Psoas muscle (tissue), 8 donors: ENCODE results near the gene BFSP1. TPM values are rescaled to one million over a fixed set of nuclear protein-coding genes. Genes with fewer than 3 reads are reported as not detected.

ENCODE experiments used
- ATAC-seq, 4 donors: fragments of 200-7000 bp; cut with Tn5 transposase; one replicate each; pipeline ENCODE4 v1.9.1; 2020; ENCODE audit warnings: moderate library complexity in 3 of 4, mild to moderate bottlenecking in 2 of 4
- DNase-seq, 2 donors: peaks; one replicate each; pipeline ENCODE4 v3.0.0-alpha.2; 2020
- H3K27ac ChIP-seq: fragments of 200-600 bp; one replicate; pipeline ENCODE4 v1.8.0; 2022
- H3K27me3 ChIP-seq, 3 donors: fragments of 200-600 bp in 1 of 3; one replicate each; pipeline versions ENCODE4 v1.6.1 to v1.8.0; 2013 to 2022; ENCODE audit warnings: low read length in 2 of 3, mild to moderate bottlenecking in 2 of 3, moderate library complexity in 1 of 3; ENCODE audit not compliant: insufficient read depth in 3 of 3
- H3K36me3 ChIP-seq, 2 donors: fragments of 200-600 bp in 1 of 2; one replicate each; pipeline versions ENCODE4 v1.6.1 to v1.8.0; 2013 to 2022; ENCODE audit warnings: low read depth in 1 of 2, mild to moderate bottlenecking in 1 of 2, moderate library complexity in 1 of 2; ENCODE audit not compliant: insufficient read depth in 1 of 2
- H3K4me1 ChIP-seq: fragments of 200-600 bp; one replicate; pipeline ENCODE4 v1.8.0; 2022
- H3K4me3 ChIP-seq: fragments of 200-600 bp; one replicate; pipeline ENCODE4 v1.8.0; 2022; ENCODE audit warnings: mild to moderate bottlenecking
- H3K9me3 ChIP-seq: fragments of 200-600 bp; one replicate; pipeline ENCODE4 v1.8.0; 2022
- CTCF ChIP-seq: fragments of 200-600 bp; IDR thresholded peaks from one replicate; pipeline ENCODE4 v1.8.0; 2022; ENCODE audit warnings: antibody characterized with exemption
- WGBS, 3 donors: extraction: QIAGEN DNeasy Blood & Tissue Kit; methylation state at CpG; one replicate each; pipeline versions ENCODE4 v1.1.6 to v1.1.7; 2013; 5-methylcytosine and 5-hydroxymethylcytosine counted together
- intact Hi-C, 2 donors: fragments of 100-400 bp; cut with DNase I; formaldehyde crosslinking; loops; one replicate each; pipeline versions ENCODE4 v1.11.0 to v1.14.2; 2022
- polyA plus RNA-seq, 3 donors: library from polyadenylated mRNA; stranded (reverse); fragments of 200-250 nt; gene quantifications; one replicate each; pipeline ENCODE4 v1.2.3, GENCODE V29; 2013
- total RNA-seq, 4 donors: library from RNA; stranded (reverse); fragmentation: NEBNext Ultra II Directional in 2 of 4; extraction: Animal tissue kit (Norgen Biotek cat#: 25700) in 2 of 4; gene quantifications; one replicate each; pipeline versions ENCODE4 v1.2.1 to v1.2.4, GENCODE V29; 2021 to 2023
- donor health status: healthy with polysubstance abuse.
- donor health status: DM: no; HTN: no; CAD: no; lungs with moderate emphysema.
- donor health status: Bipolar disorder and iron deficiency.
- donor health status: healthy.
- donor health status: DM: yes; HTN: yes; CAD: no.
- donor health status: DM: no; HTN: no; CAD: no.
- donor health status: DM: no; HTN: no; CAD: no.
- donor health status: DM: yes; HTN: yes; CAD: no.

The BFSP1 gene
- total and polyA plus RNA-seq, 7 donors = 0.12 to 0.57 (median 0.24) TPM; not detected in 1

DNA sequence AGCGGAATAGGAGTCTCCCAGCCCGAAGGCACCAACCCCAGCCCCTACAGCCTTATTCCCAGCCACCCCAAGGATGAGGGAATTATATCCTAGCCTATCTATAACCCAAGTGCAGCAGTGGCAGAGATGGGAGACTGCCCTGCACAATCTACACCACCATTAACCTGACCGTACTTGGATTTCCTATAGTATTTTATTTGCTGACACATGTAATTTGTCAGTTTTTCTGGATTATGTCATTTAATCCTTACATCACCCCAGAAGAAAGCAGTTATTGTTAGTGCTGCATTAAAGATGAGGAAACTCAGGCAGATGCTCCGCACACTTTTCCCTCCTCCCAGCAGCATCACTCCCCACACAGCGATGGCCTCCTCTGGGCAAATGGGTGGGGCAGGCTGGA is 6.0 kb downstream of the BFSP1 start:
- H3K27ac ChIP-seq = no peak overlapping the region
- no peak for TF ChIP-seq CTCF

GRCh38 chr20:17524560-17524959 is 6.6 kb downstream of the BFSP1 start:
- no peak for TF ChIP-seq CTCF
- Histone ChIP-seq H3K4me3 (no peak overlapping the region), H3K9me3 (no peaks in the 10 kb centered on the region), H3K27ac (no peak overlapping the region), H3K4me1 (peaks cover 5% of the 10 kb centered on the region), H3K27me3 (no peaks in the 10 kb centered on the region), H3K36me3 (no peaks in the 10 kb centered on the region)
- ATAC-seq = no peak
- 80 to 88% (median 81%) methylated on average over 8 of the region's 8 CpGs for WGBS, 3 donors
- DNase-seq = no peak
- intact Hi-C loops = no loop called here

More for the DNA sequence above, 6.0 kb downstream of the BFSP1 start:
- Histone ChIP-seq H3K9me3 (no peaks in the 10 kb centered on the region), H3K4me3 (no peak overlapping the region), H3K4me1 (peaks cover 5% of the 10 kb centered on the region), H3K27me3 (no peaks in the 10 kb centered on the region), H3K36me3 (no peaks in the 10 kb centered on the region)
- DNase-seq (no peak), ATAC-seq (no peak)
- intact Hi-C loops = no loop called here
- WGBS, 3 donors = 90 to 93% (median 93%) methylated on average over 5 of the region's 5 CpGs

DNA sequence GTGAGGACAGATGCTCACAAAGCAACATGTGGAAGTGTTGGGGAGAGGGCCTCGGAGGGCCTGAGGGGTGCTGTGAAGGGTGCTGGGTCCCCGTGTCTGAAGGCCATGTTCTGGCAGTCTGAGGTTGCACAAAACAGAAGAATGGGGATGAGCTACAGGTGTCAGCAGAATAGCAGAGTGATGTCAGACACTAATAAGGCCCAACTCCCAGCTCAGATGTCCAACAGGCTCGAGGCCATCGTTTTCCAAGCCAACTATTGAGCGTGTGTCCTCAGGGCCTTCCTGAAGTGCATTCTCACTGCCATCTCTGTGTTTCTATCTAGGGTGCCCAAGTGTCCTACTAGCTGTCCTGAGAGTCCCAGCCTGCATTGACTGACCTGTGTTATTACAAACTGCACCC is 7.9 kb downstream of the BFSP1 start:
- peak overlapping the region; percentile 30 for H3K27ac ChIP-seq
- DNase-seq (no peak), ATAC-seq (peak; percentile 62 to 93 (median 86))
- intact Hi-C loops = no loop called here
- no peak for TF ChIP-seq CTCF
- peaks cover 5% of the 10 kb centered on the region for H3K4me1 ChIP-seq
- WGBS, 3 donors = 24 to 45% (median 28%) methylated on average over 5 of the region's 5 CpGs
- H3K27me3 ChIP-seq = no peaks in the 10 kb centered on the region
- no peak overlapping the region for H3K4me3 ChIP-seq
- no peaks in the 10 kb centered on the region for H3K36me3 ChIP-seq
- no peaks in the 10 kb centered on the region for H3K9me3 ChIP-seq

DNA sequence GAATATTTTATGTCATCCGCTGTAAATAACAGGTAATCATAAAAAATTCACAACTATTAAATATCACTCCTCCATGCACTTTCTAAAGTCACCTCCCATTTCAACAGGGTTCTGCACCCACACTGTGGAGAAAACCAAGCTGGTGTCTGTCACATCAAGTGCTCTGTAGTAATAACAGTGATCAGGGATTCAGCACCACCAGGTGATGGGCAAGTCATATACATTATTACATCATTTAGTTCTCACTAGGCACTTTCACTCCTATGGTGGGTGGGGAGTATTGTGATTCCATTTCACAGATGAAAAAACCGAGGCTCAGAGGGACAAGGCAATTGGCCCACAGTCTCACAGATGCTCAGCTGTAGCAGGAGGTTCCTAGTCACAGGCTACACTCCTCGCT is 8.7 kb downstream of the BFSP1 start:
- WGBS, 3 donors = 81 to 86% (median 84%) methylated on average over 3 of the region's 3 CpGs
- Histone ChIP-seq H3K27ac (no peak overlapping the region), H3K27me3 (no peaks in the 10 kb centered on the region), H3K9me3 (no peaks in the 10 kb centered on the region), H3K4me1 (peaks cover 5% of the 10 kb centered on the region), H3K36me3 (no peaks in the 10 kb centered on the region), H3K4me3 (no peak overlapping the region)
- DNase-seq = no peak
- TF ChIP-seq CTCF = no peak
- ATAC-seq = no peak
- intact Hi-C loops = no loop called here

- no peak for TF ChIP-seq CTCF
- Histone ChIP-seq H3K4me3 (no peak overlapping the region), H3K36me3 (no peaks in the 10 kb centered on the region), H3K27ac (no peak overlapping the region), H3K4me1 (peaks cover 5% of the 10 kb centered on the region), H3K27me3 (no peaks in the 10 kb centered on the region), H3K9me3 (no peaks in the 10 kb centered on the region)
- DNase-seq = no peak
- intact Hi-C loops = no loop called here
- ATAC-seq = no peak
- WGBS, 3 donors = 44 to 49% (median 45%) methylated on average over 3 of the region's 3 CpGs
Observed at GRCh38 chr20:17520583-17520982, 10.6 kb downstream of the BFSP1 start.
